NB4 (cell line): ENCODE data around the gene AAR2.

ENCODE experiments used
- DNase-seq: peaks from one replicate; pipeline ENCODE4 v3.0.0; 2010; ENCODE audit warnings: low read depth
- H3K4me3 ChIP-seq: one replicate; pipeline ENCODE4 v1.5.1; 2011; ENCODE audit warnings: mild to moderate bottlenecking, low read depth, low read length, moderate library complexity
- MYC ChIP-seq: IDR thresholded peaks from 2 replicates; pipeline ENCODE4 v1.6.1; 2011; ENCODE audit warnings: low read depth, low read length
- POLR2A ChIP-seq: IDR thresholded peaks from 2 replicates; pipeline ENCODE4 v1.6.1; 2011; ENCODE audit warnings: mild to moderate bottlenecking; ENCODE audit not compliant: insufficient read length; ENCODE audit errors: extremely low read depth
- TF ChIP-seq, protein P1 (sequence below): IDR thresholded peaks from 2 replicates; pipeline ENCODE4 v1.6.1; 2011; ENCODE audit warnings: low read depth, low read length
- TF ChIP-seq, protein P2 (sequence below): IDR thresholded peaks from one replicate; pipeline ENCODE4 v1.5.1; 2012; ENCODE audit warnings: low read depth, low read length

Gene AAR2

DNA sequence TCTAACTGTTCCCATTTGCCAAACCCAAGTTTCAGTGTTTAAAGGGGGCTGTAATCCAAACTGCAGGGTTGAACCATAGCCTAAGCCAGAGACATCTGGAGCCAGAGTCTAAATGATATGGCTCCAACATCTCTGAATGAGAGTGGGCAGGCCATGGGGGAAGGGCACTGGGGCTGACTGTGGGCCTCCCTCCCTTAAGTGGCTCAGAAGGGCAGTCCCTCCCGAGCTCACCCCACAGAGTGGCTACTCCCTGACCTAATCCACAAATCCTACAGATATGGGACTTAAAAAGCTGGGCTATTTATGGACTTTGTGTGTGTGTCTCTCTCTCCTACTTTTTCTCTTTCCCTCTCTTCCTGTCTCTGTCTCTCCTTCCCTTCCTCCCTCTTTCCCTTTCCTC is 35.8 kb upstream of the AAR2 start:
- TF ChIP-seq POLR2A (no peak), MYC (no peak)
- TF ChIP-seq, protein P1, sequence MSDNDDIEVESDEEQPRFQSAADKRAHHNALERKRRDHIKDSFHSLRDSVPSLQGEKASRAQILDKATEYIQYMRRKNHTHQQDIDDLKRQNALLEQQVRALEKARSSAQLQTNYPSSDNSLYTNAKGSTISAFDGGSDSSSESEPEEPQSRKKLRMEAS = no peak
- TF ChIP-seq, protein P2, sequence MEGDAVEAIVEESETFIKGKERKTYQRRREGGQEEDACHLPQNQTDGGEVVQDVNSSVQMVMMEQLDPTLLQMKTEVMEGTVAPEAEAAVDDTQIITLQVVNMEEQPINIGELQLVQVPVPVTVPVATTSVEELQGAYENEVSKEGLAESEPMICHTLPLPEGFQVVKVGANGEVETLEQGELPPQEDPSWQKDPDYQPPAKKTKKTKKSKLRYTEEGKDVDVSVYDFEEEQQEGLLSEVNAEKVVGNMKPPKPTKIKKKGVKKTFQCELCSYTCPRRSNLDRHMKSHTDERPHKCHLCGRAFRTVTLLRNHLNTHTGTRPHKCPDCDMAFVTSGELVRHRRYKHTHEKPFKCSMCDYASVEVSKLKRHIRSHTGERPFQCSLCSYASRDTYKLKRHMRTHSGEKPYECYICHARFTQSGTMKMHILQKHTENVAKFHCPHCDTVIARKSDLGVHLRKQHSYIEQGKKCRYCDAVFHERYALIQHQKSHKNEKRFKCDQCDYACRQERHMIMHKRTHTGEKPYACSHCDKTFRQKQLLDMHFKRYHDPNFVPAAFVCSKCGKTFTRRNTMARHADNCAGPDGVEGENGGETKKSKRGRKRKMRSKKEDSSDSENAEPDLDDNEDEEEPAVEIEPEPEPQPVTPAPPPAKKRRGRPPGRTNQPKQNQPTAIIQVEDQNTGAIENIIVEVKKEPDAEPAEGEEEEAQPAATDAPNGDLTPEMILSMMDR = no peak
- DNase-seq = no peak
- no peak overlapping the region for H3K4me3 ChIP-seq

DNA sequence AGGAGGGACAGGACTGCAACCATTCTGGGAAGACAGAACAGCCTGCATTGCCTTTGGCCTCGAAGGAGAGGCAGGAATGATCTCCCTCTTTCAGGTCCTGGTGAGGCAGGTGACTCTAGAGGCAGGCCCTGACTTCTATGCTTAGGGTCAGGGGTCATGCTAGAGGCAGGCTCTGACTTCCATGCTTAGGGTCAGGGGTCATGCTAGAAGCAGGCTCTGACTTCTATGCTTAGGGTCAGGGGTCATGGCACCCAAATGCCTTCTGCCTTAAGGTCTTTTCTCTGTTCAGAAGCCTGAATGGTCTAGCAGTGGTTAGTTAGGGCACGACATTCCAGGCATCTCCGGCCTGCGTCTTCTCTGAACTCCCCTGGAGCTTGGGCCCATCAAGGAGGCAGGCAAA is 35.1 kb upstream of the AAR2 start:
- no peak for DNase-seq
- no peak overlapping the region for H3K4me3 ChIP-seq
- no peak for TF ChIP-seq POLR2A

DNA sequence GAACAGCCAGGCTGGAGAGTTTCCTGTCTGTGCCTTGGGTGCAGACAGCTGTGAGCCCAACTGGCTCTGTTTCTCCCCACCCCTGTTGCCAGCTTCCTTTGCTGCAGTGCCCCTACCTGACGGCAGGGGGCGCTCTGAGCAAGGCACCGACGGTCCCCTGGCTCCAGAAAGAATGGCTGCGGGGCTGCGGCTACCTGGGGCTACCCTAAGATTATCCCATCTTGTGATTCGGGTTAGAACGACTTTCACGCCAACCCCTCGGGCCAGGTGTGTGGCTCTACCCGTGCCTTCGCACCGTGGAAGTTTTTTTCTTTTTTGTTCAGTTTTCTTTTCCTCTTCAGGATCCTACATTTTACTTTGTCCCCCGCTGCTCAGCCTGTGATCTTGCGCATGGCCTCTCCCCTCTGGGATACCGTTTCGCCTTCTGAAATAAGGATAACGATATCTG is 33.4 kb upstream of the AAR2 start:
- peak; percentile 68 for DNase-seq
- TF ChIP-seq, protein P1 = no peak
- TF ChIP-seq, protein P2 = peak; percentile 99
- TF ChIP-seq POLR2A (no peak), MYC (no peak)

DNA sequence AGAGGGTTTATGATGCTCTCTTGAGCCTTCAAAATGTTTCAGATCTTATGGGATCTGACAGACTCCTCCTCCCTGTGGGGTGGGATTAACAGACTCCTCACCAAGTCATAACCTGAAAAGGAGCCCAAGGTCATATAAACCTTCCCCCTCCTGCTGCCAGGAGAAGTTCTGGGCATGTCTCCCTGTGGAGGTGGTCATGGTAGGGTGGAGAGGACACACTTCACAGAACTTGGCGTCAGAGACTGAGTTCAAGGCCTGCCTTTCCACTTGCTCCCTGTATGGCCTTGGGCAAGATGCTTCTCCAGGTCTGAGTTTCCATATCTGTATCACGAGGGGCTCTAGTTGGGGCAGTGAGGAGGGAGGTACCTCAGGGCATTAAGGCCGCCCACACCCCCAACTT is 32.4 kb upstream of the AAR2 start:
- no peak for DNase-seq
- TF ChIP-seq, protein P2 = no peak
- no peak for TF ChIP-seq POLR2A
- no peak for TF ChIP-seq MYC
- TF ChIP-seq, protein P1 = no peak
- H3K4me3 ChIP-seq = no peak overlapping the region

More for the DNA sequence above, 33.4 kb upstream of the AAR2 start:
- H3K4me3 ChIP-seq = no peak overlapping the region

DNA sequence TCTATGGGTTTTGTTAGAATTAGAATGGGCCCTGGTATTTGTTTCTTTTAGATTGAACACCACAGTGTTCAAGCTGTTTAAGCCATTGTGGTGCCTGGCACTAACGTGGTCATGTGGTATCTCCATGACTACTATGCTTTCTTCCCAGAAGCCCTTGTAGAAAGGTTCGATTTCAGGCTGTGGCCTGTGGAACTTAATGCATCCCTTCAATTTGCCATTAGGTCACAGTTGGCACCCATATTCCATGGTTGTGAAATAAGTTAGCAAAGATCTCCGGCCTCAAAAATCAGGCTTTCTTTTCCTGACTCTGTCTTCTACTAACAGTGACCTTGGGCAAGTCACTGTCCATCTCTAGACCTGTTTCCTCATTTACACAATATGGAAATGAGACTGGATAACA is 31.3 kb upstream of the AAR2 start:
- TF ChIP-seq POLR2A (no peak), MYC (no peak)
- TF ChIP-seq, protein P1 = no peak
- TF ChIP-seq, protein P2 = no peak
- no peak for DNase-seq
- H3K4me3 ChIP-seq = no peak overlapping the region

DNA sequence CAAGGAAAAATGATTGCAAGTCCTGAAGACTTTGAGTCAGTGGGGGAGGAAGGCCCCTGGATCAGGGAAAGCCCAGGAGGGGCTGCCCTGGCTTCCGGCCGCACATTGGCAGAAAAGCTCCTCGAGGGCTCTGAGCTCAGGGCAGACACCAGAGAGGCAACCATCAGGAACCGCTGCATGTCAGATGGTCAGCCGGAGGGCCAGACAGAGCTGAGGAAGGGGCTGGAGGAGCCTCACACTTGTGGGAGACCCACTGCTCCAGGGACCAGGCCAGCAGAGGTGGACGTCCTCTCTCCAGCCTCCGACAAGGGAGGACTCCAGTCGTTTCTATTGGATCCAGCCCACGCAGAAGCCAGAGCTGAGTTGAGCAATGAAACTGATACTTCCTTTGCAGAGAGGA is 30.2 kb upstream of the AAR2 start:
- TF ChIP-seq MYC = no peak
- TF ChIP-seq, protein P1 = no peak
- TF ChIP-seq POLR2A = no peak
- TF ChIP-seq, protein P2 = no peak
- H3K4me3 ChIP-seq = no peak overlapping the region
- DNase-seq = no peak
